GM19468 (cell line): ENCODE results near the gene STK25.

Source experiments
- ATAC-seq: cut with Tn5 transposase; IDR thresholded peaks from one replicate; pipeline ENCODE4 v1.9.1; 2021; ENCODE audit warnings: mild to moderate bottlenecking, moderate library complexity, moderate number of reproducible peaks; ENCODE audit not compliant: unreplicated experiment; ENCODE audit errors: extremely low read depth

The STK25 gene

DNA sequence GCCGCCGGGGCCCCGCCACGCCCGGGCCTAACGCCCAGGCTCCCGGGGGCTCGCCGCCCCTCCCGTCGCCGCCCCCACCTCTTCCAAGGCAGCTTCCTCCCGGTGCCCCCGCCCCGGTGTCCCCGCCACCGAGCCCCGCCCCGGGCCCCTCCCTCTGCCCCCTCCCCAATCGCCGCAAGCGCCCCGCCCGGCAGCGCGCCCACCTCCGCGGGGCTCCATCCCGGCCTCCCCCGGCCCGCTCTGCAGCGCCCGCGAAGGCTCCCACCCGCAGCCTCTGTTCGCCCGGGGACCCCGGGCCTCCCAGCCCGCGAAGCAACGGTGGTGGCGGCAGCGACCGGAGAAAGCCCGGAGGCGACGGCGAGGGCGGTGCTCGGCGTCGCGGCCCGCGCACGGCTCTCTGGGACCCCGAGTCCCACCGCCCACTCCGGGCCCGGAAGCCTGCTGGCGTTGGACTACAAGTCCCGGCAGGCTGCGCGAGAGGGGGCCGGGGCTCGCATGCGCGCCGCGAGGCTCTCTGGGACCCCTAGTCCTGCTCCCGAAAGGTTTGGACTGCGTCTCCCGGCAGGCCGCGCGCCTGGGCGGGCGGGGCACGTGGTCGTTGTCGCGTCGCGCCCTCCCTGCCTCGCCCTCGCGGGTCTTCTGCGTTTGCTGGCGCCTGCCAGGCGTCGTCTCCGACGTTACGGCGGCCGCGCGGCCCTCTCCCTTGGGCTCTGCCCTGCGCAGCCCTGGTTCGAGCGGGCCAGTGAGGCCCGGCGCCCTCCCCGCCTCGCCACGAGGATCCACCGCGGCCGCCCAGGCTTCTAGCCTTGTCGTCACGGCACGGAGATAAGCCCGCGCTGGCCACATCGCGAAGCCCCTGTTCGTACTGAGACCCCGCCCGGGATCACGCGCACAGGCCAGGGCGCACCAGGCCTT is at the start of gene STK25:
TSS of gene STK25 (minus strand) at position 345 of the 915 bp plus-strand sequence. CDS start 549 bp downstream, outside the sequence.
- peak; percentile 84 for ATAC-seq

DNA sequence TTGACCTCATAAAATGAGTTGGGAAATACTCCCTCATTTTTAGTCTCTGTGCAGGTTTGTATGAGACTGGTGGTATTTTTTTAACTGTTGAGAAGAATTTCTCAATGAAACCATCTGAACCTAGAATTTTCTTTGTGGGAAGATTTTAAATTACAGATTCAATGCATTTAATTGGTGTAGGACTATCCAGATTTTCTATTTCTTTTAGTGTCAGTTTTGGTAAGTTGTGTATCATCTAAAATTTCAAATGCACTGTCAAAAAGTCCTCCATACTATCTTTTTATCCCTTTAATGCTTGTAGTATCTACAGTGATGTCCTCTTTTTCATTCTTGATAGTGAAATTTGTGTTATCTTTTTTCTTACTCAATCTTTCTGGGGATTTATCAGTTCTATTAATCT is 48.4 kb upstream of the STK25 start:
- no peak for ATAC-seq

DNA sequence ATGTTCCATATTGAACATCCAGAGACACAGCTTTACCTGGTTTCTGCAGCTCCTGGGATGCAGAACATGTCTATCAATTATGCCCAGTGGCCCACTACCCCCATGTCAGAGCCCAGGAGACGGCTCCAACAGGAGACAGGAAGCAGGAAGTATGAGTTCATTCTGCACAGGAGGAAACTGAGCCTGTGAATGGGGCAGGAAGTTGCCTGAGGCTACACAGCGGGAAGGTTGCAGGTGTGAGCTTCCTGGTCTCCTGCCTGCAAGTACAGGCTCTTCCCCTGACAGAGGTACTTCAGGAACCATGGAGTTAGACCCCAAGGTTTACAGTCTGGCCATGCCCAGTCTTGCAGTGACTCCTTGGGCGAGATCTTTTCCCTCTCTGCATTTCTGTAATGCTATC is 47.3 kb upstream of the STK25 start:
- no peak for ATAC-seq

DNA sequence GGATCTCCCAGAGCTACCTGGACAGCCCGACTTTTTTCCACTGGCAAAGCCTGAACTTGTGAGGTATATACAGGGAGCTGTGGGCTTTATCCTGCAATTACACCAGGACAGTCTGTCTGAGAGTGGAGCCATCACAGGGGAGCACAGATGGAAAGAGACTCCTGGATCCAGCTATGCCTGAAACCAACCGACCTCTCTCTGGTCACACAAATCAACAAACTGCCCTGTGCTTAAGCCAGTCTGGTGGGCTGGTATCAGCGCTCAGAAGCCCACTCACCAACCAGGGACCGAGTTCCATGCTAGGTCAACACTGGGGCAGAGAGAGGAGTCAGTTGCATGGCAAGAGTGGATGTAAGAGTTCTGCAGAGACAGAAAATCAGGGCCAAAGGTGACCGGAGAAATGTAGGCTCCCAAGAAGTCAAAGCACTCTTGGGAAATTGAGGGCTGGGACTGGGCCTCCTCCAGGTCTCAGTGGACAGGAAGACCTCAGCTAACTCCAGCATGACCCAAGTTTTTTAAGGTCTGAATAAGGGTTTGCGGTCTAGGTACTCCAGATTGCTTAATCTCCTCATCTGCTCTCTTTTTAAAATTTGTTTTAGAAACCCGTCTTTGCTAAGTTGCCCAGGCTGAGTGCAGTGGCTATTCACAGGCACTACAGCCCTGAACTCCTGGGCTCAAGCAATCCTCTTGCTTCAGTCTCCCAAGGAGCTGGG is 46.4 kb upstream of the STK25 start:
- no peak for ATAC-seq

DNA sequence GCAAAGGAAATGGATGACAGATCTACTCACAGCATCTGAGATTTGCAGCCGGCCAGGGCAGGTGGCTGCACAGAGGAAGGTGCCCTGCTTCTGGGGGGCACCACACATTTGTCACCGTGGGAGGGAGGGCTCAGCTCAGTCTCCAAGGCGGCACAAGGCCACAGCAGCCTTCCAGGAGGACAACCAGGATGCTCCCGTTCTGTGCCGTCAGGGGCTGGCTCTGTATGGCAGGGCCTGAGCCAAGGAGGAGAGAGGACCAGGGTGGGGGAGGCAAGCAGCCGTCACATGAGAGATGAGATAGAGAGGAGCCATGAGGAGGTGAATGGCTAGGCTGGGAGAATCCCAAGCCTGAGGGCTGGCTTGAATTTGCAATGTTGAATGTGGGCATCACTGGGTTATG is 45.6 kb upstream of the STK25 start:
- ATAC-seq = no peak

DNA sequence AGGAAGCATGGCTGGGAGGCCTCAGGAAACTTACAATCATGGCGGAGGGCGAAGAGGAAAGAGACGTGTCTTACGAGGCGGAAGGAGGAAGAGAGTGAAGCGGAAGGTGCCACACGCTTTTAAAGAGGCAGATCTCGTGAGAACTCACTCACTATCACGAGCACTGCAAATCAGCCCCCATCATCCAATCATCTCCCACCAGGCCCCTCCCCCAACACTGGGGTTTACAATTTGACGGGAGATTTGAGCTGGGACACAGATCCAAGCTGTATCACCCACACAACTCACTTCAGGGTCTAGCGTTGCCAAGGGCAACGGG is 45.1 kb upstream of the STK25 start:
- ATAC-seq = no peak

DNA sequence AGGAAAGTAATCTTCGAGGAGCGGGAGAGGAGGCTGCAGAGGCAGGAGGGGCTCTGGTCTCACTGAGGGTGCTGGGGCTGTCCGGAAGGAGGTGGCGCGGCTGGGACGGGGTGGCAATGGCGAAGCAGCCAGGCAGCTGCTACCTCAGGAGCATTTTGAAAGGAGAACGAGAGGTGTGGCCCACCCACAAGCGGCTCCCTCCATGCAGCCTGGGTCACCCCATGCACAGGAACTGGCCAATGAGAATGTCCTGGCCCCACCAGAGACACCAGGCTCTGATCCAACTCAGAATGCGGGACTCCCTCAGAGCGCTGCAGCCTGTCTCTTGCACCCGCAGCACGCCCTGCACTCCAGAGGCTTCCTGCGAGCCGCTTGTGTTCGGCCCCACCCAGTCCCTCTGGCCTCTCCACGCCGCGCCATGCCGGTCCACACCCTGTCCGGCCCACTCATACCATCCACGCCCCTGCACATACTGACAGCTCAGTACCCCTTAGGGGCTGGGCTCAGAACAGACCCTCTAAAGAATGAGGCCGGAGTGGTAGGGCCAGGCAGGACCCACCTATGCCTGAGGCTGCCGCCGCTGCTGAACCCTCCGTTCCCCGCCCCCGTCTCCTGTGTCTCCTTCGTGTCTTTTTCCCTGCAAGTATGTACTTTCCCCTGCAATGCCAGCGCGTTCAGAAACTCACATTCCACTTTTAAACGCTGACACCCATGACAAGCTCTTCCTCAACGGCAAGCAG is 43.8 kb upstream of the STK25 start:
- no peak for ATAC-seq

DNA sequence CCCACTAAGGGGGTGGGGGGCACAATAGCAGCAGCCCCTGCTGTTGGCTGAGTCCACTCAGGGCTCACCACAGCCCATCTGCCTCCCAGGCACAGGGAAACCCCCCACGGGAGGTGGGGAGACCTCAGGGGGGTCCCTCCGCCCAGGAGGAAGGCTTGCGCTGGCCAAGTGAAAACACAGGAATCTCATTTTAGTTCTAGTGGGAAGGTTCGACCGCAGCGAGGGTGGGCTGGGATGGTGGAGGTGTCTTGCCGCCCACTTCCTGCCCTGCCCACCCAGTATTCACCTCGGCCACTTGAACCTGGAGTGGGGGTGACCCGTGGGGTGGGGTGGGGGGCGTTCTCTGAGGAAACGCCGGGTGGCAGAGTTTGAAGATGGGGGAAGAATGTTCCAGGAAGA is 43.2 kb upstream of the STK25 start:
- no peak for ATAC-seq

DNA sequence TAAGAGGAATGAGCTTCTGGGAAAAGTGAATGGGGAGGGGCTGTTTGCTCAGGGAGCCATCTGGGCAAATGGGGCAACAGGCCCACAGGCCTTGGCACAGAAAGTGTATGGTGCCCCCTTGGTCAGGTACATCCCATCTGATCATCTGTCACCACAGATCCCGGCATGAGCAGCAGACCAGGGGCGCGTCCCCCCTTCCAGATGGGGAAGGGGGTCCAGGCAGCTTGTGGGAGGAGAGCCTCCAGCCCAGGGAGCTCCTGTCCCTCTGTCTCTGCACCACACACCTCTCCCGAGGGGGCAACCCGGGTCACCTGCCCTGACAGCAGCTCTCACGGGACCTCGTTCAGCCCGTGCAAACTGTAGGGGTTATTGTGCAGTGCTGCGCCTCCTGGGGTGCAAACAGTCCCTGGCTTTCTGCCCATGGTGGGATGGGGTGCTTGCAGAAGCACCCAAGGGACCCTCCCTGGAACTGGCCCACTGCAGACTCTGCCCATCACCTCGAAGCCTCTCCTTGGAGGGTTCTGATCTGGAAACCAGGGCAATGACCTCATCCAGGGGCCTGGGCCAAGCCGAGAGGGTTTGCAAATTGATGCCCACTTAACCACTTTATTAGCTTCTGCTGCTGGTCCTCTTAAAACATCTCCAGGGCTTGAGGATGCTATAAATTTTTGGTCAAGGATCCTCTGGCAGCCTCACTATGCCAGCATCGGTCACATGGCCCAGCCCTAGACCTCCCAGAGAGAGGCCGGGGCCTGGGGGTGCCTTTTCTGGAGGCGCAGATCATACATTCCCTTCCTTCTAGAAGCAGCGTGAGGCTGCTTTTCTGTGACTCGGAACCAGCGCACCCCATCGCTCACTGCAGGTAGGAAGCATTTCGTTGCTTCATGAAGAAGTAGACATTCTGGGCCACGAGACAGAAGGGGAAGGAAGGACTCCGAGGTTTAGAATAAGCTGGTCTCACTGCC is 42.5 kb upstream of the STK25 start:
- ATAC-seq = no peak

DNA sequence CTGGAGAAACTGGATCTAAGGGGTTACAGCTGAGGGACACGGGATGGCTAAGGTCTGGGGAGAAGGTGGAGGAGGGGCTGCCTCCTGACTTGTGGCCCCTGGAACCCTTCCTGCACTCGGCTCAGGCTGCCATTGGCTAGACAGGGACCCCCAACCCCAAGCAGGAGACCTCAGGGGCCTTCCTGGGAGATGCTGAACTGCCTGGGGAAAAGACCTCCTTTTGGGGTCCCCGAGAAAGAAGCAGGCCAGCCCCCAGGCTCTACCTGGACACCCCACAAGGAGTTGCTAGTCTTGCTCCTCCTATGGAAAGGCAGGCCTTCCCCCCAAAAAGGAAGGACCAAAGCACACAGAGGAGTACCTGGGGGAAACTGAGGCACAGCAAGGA is 40.1 kb upstream of the STK25 start:
- no peak for ATAC-seq

DNA sequence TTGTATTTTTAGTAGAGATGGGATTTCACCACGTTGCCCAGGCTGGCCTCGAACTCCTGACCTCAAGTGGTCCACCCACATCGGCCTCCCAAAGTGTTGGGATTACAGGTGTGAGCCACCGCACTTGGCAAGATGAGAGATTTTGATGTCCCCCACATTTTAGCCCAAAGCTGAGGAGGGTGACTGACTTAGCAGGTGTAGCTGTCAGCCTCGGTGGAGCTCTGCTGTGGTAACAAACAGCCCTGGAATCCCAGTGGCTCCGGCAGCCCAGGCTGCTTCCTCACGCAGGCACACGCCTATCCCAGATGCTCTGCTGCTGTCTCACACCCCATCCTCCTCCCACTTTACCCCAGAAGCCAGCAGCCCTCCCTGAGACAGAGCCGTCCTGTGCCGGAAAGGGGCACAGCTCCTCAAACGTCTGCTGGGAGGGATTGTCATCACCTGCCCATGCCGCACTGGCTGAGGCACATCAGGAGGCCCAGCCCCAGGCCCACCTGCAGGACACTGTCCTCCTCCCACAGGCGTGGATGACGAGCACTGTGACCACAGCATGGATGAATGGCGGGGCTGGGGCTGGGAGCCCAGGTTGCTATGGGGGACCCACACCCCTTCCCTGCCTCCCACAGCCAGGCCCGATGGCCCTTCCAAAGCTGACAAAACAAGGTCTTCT is 39.5 kb upstream of the STK25 start:
- no peak for ATAC-seq

DNA sequence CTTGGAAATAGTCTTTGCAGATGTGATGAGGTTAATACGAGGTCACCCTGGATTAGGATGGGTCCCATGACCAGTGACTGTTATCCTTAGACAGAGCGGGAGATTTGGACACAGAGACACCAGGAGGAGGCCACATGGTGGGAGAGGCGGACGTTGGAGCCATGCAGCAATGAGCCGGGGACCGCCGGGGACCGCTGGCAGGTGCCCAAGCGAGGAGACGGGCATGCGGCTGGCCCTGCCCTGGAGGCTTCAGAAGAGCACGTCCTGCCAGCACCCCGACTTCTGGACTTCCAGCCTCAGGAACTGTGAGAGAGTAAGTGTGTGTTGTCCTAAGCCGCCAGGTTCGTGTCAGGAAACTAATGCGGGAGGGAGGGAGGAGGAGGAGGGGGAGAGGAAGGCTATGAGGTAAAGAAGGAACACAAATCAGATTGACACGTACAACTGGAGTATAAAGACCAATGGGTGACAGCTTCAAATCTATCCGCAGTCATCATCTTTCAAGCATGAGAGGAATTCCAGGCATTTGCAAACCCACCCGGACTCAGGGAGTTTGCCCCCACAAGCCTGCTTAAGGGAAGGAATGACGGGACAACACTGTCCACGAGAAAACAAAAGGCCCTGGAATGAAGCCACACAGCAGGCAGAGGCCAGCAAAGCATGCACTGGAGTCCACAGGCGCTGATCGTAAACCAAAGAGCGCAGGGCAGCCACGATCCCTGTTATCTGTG is 38.6 kb upstream of the STK25 start:
- no peak for ATAC-seq

DNA sequence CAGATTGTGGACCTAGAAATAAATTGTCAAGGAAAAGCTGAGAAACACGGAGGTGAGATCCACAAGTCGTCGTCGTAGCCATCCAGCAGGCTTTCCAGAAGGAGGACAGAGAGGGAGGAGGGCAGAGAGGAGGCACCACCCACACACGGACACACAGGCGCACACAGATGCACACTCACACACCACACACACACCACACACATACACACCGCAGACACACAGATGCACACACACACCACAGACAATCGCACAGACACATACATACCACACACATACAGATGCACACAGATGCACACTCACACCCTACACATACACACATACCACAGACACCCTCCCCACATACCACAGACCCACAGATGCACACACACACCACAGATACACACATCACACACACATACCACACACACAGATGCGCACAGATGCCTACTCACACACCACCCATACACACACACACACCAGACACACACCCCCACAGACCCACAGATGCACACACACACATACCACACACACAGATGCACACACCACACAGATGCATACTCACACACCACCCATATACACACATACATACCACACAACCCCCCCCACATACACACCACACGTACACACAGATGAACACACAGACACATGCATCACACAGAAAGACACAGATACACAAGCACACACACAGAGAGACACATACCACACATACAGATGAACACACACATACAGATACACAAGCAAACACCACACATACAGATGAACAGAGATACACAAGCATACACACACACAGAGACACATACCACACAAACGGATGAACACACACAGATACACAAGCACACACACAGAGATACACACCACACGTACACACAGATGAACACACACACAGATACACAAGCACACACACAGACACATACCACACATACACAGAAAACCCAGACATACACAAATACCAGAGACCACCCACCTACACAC is 37.4 kb upstream of the STK25 start:
- ATAC-seq = no peak

DNA sequence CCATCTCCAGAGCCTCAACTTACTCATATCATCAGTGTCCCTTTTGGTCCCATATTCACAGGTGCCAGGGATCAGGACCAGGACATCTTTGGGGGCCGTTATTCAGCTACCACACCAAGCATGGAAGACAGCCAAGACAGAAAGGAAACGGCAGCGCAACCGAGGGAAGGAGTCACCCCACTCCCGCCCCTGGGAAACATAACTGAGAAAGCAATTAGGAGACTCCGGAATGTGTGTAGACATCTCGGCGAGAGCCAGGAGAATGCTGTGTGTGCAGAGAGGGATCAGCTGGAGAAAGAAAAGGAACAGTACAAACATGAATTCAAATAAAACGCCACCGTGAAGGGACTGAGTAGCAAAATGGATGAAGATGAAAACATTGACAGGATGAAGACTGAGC is 36.7 kb upstream of the STK25 start:
- no peak for ATAC-seq

DNA sequence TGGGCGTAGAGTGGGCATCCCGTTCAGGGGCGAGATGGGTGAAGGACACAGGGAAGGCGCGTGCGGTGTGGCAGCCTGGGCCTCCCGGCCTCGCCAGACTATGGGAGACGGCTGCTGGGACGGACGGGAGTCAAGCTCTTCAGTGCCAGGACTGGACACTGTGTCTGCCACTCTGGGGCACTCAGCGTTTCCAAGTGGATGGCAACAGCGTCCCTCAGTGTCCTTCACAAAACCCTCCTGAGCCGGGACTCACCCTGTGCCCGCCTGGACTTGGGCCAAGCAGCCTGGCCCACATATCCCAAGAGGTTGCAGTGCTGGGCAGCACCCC is 33.9 kb upstream of the STK25 start:
- no peak for ATAC-seq

DNA sequence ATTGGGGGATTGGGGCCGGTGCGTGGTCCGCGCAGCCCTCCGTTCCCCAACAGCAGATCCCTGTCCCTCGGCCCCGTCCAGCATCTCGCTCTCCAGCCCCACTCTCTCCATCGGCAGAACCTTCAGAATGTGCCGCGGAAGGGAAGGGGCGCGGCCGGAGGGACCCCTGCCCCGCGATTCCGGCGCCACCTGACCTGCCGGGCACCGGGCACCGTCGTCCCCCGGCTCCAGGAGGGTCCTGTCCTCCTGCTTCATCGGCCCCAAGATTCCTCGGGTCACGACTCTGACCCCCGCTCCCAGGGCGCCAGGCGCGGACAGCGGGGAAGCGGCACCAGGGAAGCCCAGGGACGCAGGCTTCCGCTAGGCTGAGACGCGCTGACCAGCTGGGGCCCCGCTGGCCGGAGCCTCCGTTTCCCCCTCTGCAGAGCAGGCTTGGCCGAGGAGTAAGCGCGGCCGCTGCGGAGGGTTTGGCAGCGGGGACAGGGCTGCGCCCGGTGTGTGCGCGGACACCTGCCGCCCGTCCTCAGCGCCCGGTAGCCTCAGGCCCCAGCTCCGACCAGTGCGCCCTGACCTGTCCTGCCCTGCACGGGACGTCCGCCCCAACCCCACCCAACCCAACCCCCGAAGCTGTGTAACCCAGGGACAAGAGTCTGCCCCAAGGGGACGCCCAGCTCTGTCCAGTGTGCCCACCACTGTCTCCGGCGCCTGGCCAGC is 33.3 kb upstream of the STK25 start:
- ATAC-seq = no peak
